HepG2 (cell line): ENCODE measurements around the gene PIAS1.
"Not testable (repeated sequence)": the region's sequence is repeated elsewhere in the genome, so short reads cannot be mapped to it uniquely, and the experiment has no call there.

Source experiments
- EZH2 ChIP-seq: conservative IDR thresholded peaks from 2 replicates; pipeline ENCODE4 v1.6.1; 2012; ENCODE audit warnings: mild to moderate bottlenecking, low read depth, low read length, moderate library complexity
- GFI1 ChIP-seq: sonication (generic); formaldehyde crosslinking; IDR thresholded peaks from 2 replicates; pipeline ENCODE4 v1.5.0; 2020; ENCODE audit warnings: missing genetic modification reagents, mild to moderate bottlenecking, borderline replicate concordance
- JUND ChIP-seq: sonication (generic); formaldehyde crosslinking; IDR thresholded peaks from 2 replicates; pipeline ENCODE4 v1.8.0; 2022; ENCODE audit warnings: mild to moderate bottlenecking, missing genetic modification reagents
- NR1H2 ChIP-seq: sonication (generic); formaldehyde crosslinking; IDR thresholded peaks from 2 replicates; pipeline ENCODE4 v1.8.1; 2022; ENCODE audit warnings: low read depth, missing genetic modification reagents, borderline replicate concordance
- U2AF1 ChIP-seq: fragments of 200-400 bp; formaldehyde crosslinking; optimal IDR thresholded peaks from 2 replicates; pipeline ENCODE3; 2017; ENCODE audit warnings: mild to moderate bottlenecking, low read depth, low read length
- ZNF326 ChIP-seq: sonication (generic); formaldehyde crosslinking; IDR thresholded peaks from 2 replicates; pipeline ENCODE4 v1.4.0; 2020; ENCODE audit warnings: missing genetic modification reagents, borderline replicate concordance
- TF ChIP-seq, protein P1 (sequence below): sonication (generic); formaldehyde crosslinking; IDR thresholded peaks from 2 replicates; pipeline ENCODE4 v1.5.0; 2020; ENCODE audit warnings: mild to moderate bottlenecking, missing genetic modification reagents, moderate library complexity

- TF ChIP-seq NR1H2; U2AF1; ZNF326; JUND; EZH2; GFI1 (CRISPR knock-in tag): not testable (repeated sequence)
- TF ChIP-seq, protein P1, sequence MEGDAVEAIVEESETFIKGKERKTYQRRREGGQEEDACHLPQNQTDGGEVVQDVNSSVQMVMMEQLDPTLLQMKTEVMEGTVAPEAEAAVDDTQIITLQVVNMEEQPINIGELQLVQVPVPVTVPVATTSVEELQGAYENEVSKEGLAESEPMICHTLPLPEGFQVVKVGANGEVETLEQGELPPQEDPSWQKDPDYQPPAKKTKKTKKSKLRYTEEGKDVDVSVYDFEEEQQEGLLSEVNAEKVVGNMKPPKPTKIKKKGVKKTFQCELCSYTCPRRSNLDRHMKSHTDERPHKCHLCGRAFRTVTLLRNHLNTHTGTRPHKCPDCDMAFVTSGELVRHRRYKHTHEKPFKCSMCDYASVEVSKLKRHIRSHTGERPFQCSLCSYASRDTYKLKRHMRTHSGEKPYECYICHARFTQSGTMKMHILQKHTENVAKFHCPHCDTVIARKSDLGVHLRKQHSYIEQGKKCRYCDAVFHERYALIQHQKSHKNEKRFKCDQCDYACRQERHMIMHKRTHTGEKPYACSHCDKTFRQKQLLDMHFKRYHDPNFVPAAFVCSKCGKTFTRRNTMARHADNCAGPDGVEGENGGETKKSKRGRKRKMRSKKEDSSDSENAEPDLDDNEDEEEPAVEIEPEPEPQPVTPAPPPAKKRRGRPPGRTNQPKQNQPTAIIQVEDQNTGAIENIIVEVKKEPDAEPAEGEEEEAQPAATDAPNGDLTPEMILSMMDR = not testable (repeated sequence)
These were observed 171.3 kb downstream of the PIAS1 start for GRCh38 chr15:68225442-68225841.
